HT1080 (cell line): ENCODE measurements around the gene ZFYVE27. TPM values are rescaled to one million over a fixed set of nuclear protein-coding genes. Genes with fewer than 3 reads are reported as not detected.

ENCODE experiments used
- DNase-seq: peaks from one replicate; pipeline ENCODE4 v3.0.0-alpha.2; 2015; ENCODE audit warnings: low read depth
- total RNA-seq: library from RNA; depleted of rRNA; stranded (reverse); fragments of >200 nt; shearing (Covaris generic); gene quantifications from 2 replicates; pipeline ENCODE4 v1.2.3, GENCODE V29; 2014; rRNA removed

Gene ZFYVE27
- total RNA-seq, 1 experiment from 2014 or later: 20.9 TPM

DNA sequence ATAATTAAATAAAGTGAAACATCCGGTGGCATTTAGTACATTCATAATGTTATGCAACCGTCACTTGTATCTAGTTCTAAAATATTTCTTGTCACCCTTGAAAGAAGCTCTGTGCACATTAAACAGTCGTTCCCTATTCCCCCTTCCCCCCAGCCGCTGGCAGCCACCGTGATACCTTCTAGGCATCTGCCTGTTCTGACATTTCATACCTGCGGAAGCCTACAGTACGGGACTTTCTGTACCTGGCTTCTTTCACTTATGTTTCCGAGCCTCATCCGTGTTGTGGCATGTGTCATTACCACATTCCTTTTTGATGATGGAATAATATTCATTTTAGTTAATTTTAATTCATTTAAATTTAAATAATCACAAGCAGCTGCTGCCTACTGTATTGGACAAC, 48.8 kb downstream of the ZFYVE27 start:
- DNase-seq: no peak

DNA sequence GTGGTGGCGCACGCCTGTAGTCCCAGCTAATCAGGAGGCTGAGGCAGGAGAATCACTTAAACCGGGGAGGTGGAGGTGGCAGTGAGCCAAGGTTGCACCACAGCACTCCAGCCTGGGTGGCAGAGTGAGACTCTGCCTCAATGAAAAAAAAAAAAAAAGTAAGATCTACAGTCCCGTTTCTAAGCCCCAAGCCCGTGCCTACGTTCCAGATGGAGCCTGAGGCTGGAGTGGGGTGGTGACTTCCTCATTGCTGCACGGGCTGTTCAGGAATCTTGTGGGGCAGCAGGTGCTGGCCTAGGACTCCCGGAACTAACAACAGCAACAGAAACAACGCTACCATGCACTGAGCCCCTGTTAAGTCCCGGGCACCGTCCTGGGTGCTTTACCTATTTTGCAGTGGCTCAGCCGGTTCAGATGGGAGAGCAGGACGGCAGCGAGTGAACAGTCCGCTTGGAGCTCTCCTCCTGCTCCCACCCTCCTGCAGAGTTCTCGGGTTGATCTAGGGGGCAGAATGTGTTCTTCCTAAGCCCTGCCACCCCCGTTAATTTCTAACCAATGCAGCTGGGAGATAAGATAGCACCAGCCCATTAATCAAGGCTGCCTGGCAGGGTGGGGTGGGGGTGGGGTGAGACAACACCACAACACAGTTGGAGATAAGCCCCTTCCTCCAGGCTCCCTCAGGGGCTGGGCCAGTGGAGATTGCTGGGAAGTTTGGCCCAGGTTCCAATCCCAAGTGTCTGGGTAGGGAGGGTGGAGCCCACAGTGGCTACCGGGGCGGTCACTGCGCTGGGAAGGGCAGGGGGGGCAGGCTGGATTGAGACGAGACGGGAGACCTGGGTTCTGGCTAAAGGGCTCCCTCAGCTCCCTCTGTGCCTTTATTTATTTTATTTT, 51.9 kb downstream of the ZFYVE27 start:
- no peak for DNase-seq

DNA sequence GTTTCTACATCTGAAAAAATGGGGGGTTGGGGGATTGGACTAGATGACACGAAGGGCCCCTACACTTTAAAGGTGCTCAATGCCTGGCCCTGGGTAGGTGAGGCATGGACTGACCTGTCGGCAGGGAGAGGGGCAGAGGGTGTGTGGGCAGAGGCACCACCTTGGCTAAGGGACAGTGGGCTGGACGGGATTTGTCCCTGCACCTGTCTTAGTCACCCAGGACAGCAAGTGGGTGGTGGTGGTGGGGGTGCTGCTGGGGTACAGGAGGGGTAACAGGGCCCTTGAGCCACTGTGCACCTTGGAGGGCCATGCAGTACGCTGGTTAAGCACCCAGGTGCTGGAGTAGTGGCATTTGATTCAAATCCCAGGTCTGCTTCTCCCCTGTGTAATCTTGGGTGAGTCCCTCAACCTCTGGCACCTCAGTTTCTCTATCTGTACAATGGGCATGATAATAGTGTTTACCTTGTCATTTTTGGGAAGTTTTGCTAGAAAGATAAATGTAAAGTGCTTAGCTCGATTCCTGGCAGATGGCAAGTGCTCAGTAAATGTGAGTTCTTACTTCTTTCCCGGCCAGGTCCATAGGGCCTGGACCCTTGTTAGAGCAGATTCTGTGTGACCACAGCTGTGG, 53.0 kb downstream of the ZFYVE27 start:
- no peak for DNase-seq

DNA sequence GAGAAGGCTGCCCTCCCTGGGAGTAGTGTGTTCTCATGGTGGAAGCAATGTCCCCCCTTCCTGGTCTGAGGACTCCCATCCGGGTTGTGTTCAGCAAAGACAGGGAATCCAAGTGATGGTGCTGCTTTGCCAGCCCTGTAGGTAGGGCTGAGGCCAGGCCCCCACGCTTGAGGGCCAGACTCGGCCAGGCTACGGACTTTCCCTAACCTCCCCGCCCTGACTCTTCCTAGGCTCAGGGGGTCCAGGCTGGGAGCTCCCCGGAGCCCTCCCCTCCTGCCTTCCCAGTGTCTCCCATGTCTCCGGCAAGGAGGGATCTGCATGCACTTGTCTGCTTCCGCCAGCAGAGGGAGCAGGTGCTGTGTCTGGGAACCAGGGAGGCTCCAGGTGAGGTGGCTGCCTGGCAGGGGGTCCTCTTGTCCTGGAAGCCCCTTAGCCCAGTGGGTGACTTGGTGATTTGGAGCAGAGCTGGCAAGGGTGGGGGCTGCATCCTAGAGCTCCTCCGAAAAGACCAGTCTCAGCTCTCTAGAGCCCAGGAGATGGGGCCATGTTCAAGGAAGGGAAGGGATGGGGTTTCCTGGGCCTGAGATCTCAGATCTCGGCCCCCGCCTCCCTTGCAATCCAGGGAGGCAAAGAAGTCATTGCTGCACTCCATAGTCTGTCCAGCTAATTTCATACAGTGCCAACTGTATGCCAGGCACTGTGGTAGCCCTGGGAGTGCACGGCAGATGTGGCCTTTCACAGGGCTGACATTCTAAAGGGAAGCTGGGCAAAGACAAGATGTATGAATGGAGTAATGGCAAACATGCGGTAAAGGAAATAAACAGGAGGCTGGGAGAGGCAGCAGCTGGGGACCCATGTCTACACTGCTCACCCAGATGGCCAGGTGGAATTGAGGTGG, 55.1 kb downstream of the ZFYVE27 start:
- DNase-seq: peak; percentile 33

DNA sequence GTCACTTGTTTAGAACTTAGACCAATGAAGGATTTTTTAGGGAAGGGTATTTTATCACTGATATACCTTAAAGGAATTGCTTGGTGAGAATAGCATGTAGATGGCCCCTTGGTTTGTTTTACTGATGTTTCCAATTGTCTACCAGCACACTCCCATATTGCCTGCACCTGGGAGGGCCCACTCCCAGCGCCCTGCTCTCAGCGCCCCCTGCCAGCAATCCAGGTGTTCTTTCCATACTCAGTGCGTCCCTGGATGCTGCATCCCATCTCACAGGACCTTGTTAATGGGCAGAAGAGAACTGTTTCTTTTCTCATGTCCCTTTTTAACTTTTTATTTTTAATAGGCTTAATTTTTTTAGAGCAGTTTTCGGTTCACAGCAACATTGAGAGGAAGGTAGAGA, 59.0 kb downstream of the ZFYVE27 start:
- DNase-seq: no peak

DNA sequence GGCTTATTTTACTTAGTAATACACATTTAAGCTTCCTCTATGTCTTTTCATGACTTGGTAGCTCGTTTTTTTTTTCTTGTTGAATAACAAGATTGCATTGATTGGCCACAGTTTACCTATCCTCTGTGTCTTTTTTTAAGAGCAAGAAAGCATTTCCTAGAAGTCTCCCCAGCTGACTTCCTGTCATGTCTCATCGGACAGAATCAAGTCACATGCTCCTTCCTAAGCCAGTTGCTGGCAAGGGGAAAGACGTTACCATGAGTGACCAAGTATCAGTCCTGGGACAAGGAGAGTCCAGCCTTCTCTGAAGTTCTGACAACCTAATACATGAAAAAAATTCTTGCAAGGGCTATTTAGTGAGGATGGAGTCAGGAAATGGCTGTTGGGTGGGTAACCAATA, 59.7 kb downstream of the ZFYVE27 start:
- DNase-seq: peak; percentile 8

DNA sequence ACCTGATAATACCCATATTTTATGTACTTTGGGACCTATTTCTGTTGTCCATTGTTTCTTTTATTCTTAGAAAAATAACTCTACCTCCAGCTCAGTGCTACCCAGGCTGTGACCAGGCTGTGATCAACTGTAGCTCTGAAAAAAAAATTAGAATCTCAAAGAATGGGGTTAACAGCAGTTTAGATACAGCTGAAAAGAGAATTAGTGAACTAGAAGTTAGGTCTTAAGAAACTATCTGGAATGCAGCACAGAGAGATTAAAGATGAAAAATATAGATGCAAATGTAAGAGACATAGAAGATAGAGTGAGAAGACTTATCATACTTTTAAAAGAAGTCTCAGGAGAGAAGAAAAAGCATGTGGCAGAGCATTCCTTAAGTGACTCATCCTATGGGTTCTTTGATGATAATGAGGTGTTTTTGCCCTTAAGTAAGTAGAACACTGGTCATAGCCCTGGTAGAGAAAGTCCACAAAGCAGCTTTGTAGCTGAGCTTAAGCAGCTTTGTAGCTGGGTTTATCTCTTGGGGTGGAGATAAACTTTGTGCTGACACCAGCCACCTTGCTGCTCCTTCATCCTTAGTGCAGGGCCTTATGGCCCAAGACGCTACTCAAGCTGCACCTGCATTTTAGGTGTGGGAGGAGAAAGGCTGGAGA, 62.2 kb downstream of the ZFYVE27 start:
- no peak for DNase-seq

DNA sequence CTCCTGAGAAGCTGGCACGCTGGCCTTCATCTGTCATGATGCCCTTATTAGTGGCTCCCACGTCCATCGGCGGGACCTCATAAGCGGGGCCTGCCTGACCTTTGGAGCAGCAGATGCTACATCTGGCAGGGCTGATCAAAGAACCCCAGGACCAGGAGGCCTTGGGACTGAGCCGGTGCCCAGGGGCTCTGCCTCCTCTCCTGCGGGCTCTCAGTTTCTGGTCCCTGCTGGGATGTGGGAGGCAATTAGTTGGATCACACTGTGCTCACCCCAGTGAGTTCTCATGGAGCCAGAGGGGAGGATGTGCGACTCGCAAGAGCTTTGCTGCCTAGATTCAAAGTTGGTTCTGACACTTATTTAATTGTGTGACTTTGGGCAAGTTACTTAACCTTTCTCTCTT, 63.5 kb downstream of the ZFYVE27 start:
- DNase-seq: no peak

DNA sequence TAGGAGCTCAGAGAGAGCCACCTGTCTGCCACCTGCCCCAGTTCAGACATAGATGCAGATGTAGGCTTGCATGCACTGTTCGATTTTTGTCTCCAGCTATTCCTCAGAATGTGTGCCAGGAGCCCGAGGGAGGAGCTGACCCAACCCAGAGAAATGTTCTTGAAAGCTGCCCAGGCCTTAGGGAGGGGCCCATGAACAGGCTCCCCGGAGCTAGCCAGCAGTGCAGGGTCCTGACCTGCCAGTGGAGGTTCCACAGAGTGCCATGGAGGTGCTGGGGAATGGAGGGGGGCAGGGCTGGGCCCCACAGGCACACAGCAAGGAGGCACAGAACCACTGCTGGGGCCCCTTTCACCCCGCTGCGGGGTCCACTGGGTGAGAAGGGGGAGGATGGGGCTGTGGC, 64.5 kb downstream of the ZFYVE27 start:
- DNase-seq: no peak

DNA sequence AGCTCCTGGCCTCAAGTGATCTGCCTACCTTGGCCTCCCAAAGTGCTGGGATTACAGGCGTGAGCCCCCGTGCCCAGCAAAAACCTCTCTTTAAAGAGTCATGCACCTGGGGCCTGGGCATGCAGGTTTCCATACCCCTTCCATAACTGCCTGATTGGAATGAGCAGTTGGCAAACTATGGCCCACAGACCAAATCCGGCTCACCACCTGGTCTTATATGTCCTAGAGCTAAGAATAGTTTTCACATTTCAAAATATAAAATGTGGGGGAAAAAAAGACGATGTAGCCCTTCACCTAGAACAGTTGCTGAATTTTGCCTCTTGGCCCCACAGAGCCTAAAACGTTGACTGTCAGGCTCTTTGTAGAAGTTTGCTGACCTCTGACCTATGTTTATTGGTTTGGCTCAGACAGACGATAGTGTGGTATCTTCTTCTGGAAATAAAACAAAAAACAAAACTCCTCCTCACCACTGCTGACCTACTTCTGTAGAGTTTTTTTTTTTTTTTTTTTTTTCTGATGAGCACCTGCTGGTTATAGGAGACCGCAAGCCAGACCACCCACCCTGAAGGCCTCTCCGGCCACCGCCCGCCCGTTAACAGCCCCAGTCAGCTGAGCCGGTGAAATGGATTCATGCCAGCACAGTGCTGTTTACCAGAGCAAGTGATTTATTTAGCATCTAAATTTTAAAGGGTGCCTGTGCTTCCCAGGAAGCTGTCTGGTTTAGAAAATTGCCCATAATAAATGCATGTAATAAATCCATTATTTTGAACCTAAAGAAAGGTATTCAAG, 68.4 kb downstream of the ZFYVE27 start:
- no peak for DNase-seq

DNA sequence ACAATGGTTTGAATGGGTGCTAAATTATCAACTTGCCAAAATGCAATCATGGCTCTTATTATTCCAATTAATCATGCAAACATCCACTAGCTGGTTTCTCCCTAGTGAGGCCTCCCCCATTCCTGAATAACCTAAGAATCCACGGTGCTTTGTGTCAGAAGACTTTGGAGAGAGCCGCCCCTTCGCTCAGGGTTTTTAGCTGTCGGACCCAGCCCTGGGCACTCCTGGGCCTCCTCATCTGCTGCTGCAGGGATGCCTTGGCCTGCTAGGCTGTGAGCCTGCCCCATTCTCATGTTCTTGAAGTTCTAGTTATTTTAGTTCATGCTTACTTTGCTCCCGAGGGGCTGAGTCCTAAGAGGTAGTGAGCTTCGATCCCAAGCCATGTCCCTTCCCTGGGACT, 69.0 kb downstream of the ZFYVE27 start:
- no peak for DNase-seq

DNA sequence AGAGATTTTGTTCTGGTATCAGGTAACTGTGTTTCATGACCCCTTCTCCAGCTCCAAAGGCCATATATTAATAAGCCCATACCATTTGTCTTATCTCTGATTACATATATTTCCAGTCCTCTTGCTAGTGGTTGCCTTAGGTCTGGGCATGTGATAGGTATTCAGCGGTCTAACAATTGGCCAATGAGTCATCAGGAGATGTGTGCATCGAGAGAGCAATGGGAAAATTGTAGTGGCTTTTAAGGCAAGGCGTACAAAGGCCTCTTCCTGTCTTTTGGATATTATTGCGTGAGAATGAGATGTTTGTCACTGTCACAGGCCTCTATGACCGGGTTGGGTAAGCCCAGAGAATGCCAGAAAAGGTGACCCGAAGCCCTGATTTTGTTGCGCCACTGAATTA, 73.5 kb downstream of the ZFYVE27 start:
- DNase-seq: peak; percentile 77

Other genes starting within 250 kb of the ZFYVE27 start
- 129 and 152 TPM in 2 replicates for gene MMS19, start 238.7 kb upstream of the ZFYVE27 start, total RNA-seq
- 42.1 and 53.0 TPM in 2 replicates for gene UBTD1, start 238.2 kb upstream of the ZFYVE27 start, total RNA-seq
- not detected in 2 replicates for gene ANKRD2, start 164.3 kb upstream of the ZFYVE27 start, total RNA-seq
- gene HOGA1, start 152.7 kb upstream of the ZFYVE27 start, total RNA-seq: 0.53 TPM in 1 of 2 replicates, not detected in the other
- not detected in 2 replicates for gene C10orf62, start 147.4 kb upstream of the ZFYVE27 start, total RNA-seq
- gene MORN4, start 103.6 kb upstream of the ZFYVE27 start, total RNA-seq: 1.9 and 3.6 TPM in 2 replicates
- gene PI4K2A, start 96.5 kb upstream of the ZFYVE27 start, total RNA-seq: 19.8 and 20.5 TPM in 2 replicates
- 27.4 and 34.9 TPM in 2 replicates for gene AVPI1, start 49.9 kb upstream of the ZFYVE27 start, total RNA-seq
- 40.5 and 48.1 TPM in 2 replicates for gene MARVELD1, start 23.4 kb upstream of the ZFYVE27 start, total RNA-seq
- gene SFRP5, start 34.9 kb downstream of the ZFYVE27 start, total RNA-seq: not detected in 2 replicates
- gene GOLGA7B, start 112.7 kb downstream of the ZFYVE27 start, total RNA-seq: 0.33 and 0.39 TPM in 2 replicates